NCI-H146 treated with DMSO at 0.1 percent for 48 hours (cell line): ENCODE measurements around the gene TRAF5.
A peak's percentile ranks its signal among the peaks of the same experiment; 100 is the strongest.
"Not testable (repeated sequence)": the region's sequence is repeated elsewhere in the genome, so short reads cannot be mapped to it uniquely, and the experiment has no call there.

Experiments used
- DNase-seq: peaks from one replicate; lab custom pipeline; 2025; ENCODE audit not compliant: unreplicated experiment; lab: John Stamatoyannopoulos, UW

TRAF5 gene

DNA sequence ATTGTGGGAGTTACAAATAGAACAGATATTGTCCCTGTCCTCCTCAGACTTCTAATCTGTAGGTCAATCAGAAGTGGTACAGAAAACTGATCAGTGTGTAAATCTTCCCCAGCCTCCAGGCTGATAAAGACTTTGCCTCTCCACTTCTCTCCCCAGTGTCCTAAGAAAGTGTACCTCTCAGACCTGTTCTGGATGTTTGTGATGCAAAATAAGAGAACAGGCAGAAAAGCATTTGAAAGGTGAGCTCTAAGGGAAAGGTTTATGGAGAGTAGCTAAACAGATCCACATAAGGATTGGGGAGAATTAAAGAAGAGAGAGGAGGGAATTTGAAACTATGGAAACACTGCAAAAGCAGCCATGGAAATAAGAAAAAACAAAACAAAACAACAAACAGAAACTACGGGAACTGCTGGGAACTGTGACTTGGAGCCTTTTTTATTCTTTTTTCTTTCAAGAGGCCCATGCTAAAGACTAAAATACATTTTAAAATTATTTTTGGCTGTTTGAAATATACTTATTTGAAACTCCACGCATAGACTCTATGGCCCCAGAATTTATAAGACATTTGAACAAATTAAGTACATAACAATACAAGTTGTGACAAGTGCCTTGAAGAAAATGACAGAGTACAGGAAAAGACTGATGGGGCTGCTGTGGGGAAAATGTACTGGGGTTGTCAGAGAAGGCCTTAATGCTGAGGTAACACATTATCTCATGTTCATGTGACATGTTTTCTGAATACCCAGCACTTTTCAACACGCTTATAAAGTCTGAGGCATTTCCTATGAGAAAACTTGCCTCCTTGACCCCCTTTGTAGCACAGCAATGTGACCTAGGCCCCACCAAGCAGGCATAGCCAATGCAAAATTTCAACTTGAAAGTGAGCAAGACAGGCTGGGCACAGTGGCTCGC is 51.2 kb downstream of the TRAF5 start:
- DNase-seq: no peak

DNA sequence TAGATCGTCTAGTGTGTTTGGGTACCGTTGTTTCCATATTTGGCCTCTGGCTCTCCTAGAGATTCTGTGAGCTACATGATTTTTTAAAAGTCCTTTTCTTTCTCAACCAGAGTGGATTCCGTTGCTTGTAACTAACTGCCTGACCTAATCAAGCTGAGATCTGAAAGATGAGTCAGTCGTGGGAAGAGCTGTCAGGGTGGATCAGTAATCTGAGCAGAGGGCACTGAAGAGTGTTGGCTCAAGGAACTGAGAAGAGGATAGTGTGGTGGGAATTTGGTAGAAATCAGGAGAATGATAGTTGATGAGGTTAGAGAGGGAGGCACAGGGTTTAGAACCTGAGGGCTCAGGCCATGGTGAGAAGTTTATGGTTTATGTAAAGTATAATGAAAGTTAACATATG is 52.2 kb downstream of the TRAF5 start:
- no peak for DNase-seq

DNA sequence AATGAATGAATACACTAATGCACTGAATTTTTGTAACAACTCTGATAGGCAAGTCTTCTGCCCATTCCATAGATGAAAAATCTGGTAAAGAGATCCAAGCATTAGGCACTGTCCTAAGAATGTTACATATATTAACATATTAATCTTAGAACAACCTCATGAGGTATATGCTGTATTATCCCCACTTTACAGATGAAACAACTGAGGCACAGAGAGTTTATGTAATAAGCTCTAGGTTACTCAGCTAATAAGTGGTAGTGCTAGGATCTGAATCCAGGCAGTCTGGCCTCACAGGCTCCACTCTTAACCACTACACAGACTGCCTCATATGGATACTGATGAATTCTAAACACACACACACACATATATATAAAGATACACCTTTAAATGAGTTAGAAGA is 52.8 kb downstream of the TRAF5 start:
- DNase-seq: no peak

DNA sequence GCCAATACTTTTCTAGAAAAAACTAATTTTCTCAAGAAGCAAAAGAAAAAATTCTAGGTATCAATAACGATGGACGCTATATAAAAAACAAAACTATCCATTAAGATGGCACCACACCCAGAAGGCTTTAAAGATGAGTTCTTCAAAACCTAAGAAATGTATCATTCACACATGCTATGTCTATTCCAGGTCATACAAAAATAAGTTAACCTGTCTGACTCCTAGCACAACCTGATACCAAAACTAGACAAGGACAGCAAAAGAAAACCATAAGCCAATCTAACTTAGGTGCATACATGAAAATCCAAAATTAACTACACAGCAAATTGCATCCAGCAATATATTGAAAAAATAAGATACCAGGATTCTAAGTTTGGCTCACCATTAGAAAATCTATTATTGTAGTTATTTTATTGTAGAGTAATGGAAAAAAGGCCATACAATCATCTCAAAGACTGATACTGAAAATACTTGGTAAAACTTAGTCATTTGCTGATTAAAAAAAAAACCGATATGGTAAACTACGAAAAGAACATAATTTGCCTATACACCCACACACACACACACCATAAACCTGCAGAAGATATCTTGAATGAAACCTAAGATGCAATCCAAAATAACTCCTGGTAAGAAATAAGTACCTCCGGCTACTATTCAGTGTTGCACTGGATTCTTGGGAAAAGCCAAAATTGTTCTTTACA is 55.0 kb downstream of the TRAF5 start:
- no peak for DNase-seq

DNA sequence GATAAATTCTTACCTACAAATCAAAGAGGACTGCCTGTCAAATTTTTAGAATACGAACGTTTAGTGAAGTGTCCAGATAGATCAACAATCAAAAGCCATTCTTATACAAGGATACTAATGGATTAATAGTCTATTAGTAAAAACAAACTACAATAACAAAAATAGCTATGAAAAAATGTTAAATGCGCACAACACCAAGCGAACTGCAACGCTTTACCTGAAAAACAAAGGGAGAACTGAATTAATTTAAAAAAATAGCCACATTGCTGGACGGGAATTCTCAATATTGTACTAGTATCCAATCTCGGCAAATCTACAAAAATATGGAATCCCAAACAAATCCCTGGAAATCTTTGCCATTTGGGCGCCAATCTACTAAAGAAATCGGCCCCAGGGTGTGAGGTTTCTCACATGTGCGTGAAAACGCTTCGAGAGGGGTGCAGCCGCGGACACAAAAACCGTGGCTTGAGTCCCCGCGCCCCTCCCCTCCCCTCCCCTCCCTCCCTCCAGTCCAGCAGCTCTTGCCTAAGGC is 55.6 kb downstream of the TRAF5 start:
- no peak for DNase-seq

DNA sequence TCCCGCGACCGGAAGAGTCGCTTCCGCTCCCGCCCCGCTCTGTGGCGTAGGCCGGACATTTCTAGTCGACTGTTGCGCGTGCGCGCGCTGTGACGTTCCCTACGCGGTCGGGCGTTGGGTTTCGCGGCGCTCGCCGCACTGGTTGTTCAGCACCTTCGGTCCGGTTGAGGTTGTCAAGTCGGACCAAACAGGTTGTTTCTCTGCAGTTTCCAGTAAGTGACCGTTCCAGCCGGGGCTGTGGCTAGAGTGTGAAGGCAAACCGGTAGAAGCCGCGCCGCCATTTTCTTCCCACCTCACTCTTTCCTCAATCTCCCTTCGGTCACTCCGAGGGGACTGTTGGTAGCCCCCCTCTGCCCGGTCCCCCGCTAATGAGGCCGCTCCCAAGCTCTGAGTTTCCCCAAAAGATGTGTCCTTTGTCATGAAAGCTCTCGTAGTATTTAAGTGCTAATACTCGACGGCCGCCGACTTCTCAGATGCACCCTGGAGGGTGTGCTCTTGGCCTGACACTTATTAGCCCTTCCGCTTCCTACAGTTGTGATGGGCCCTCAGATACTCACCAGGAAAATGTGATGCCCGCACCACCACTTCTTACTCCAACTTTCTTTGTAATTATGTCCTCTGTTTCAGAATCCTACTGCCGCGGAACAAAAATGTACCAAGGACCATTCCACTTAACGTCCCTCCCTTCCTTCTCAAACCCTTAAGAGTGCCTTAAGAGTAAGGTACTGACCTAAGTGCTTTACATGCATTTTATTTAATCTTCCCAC is 56.3 kb downstream of the TRAF5 start:
- DNase-seq: peak; percentile 76

DNA sequence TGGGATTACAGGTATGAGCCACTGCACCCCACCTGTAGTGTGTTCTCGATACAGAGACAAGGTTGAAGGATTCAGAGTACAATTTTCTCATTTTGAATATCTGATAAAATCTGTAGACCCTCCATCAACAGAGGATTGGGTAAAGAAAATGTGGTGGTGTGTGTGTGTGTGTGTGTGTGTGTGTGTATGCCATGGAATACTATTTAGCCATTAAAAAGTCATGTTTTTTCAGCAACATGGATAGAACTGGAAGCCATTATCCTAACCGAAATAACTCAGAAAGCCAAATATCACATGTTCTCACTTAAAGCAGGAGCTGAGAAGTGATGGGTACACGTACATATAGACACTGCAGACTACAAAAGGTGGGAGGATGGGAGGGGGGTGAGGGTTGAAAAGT is 57.9 kb downstream of the TRAF5 start:
- DNase-seq: no peak

DNA sequence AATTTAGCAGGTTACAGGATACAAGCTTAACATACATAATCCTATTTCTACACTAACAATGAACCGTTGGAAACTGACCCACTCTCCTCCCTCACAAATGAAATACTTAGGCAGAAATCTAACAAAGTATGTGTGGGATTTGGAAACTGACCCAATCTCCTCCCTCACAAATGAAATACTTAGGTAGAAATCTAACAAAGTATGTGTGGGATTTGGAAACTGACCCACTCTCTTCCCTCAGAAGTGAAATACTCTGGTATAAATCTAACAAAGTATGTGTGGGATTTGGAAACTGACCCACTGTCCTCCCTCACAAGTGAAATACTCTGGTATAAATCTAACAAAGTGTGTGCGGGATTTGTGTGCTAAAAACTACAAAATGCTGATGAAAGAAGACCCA is 60.3 kb downstream of the TRAF5 start:
- no peak for DNase-seq

DNA sequence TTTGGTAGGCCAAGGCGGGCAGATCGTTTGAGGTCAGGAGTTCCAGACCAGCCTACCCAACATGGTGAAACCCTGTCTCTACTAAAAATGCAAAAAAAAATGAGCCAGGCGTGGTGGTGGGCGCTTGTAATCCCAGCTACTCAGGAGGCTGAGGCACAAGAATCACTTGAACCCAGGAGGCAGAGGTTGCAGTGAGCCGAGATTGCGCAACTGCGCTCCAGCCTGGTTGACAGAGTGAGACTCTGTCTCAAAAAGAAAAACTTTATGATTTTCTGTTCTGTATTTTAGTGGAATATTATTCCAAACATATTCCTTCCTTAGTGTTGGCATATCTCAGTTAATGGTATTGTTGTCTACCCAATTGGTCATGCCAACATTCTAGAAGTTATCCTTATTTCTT is 64.2 kb downstream of the TRAF5 start:
- DNase-seq: not testable (repeated sequence)

DNA sequence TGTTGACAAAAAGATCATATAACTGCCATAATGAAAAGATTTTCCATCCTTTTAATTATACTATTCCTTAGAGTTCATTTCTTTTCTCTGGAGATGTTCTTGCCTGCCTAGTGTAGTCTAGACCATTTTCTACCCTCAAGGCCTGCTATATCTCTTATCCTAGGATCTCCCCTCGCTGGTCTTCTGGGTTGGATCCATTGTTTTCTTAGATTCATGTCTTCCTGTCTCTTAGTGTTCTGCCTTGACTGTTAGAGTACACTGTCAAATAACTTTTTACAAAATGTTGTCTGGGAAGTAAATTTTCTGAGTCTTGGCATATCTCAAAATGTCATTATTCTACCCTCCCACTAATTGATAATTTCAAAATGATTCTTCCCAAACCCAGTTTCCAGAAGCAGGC is 66.6 kb downstream of the TRAF5 start:
- no peak for DNase-seq

DNA sequence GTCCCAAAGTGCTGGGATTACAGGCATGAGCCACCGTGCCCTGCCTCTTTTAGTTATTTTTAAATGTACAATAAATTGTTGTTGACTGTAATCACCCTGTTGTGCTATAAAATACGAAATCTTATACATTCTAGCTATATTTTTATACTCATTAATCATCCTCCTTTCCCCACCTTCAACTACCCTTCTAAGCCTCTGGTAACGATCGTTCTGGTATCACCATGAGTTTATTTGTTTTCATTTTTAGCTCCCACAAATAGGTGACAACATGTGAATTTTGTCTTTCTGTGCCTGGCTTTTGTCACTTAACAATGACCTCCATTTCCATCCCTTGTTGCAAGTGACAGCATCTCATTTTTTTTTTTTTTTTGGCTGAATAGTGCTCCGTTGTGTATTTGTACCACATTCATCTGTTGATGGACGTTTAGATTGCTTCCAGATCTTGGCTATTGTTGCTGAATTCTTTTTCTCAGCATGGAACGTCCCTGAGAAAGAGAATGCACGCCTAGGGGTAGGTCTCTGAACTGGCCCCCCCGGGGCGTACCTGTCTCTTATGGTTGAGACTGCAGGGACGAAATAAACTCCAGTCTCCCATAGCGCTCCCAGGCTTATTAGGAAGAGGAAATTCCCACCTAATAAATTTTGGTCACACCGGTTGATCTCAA is 71.8 kb downstream of the TRAF5 start:
- not testable (repeated sequence) for DNase-seq

DNA sequence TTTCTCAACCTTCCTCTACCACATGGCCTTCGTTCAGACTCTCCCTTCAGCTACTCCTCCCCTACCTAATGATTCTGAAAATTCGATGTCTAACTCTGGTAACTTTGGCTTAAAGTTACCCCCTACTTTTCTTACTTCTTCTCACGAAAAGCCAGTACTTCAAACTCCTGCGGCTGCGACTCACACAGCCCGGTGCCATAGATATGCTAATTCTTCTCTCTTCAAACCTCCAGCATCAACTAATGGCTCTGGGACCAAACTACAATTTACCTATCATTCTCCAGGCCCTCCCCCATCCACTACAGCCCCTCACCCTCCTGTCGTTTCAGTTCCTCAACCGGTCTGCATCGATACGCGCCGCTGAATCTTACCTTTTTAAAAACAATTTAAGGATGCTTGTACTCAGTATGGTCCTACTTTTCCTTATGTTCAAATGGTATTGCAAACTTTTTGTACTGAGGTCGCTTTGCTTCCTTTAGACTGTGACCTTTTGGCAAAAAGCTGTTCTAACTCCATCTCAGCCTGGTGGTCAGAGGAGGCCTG is 73.3 kb downstream of the TRAF5 start:
- DNase-seq: not testable (repeated sequence)

DNA sequence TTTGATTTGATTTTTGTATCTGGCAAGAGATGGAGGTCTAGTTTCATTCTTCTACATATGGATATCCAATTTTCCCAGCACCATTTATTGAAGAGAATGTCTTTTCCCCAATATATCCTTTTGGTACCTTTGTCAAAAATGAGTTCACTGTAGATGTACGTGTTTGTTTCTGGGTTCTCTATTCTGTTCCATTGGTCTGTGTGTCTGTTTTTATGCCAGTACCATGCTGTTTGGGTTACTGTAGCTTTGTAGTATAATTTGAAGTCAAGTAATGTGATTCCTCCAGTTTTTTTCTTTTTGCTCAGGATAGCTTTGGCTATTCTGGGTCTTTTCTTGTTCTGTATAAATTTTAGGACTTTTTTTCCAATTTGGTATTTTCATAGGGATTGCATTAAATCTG is 75.1 kb downstream of the TRAF5 start:
- not testable (repeated sequence) for DNase-seq

DNA sequence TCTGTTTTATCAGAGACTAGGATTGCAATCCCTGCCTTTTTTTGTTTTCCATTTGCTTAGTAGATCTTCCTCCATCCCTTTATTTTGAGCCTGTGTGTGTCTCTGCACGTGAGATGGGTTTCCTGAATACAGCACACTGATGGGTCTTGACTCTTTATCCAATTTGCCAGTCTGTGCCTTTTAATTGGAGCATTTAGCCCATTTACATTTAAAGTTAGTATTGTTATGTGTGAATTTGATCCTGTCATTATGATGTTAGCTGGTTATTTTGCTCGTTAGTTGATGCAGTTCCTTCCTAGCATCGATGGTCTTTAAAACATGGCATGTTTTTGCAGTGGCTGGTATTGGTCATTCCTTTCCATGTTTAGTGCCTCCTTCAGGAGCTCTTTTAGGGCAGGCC is 79.5 kb downstream of the TRAF5 start:
- DNase-seq: not testable (repeated sequence)

DNA sequence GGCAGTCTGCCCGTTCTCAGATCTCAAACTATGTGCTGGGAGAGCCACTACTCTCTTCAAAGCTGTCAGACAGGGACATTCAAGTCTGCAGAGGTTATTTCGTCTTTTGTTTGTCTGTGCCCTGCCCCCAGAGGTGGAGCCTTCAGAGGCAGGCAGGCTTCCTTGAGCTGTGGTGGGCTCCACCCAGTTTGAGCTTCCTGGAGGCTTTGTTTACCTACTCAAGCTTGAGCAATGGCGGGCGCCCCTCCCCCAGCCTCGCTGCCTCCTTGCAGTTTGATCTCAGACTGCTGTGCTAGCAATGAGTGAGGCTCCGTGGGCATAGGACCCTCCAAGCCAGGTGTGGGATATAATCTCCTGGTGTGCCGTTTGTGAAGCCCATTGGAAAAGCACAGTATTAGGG is 81.1 kb downstream of the TRAF5 start:
- not testable (repeated sequence) for DNase-seq

DNA sequence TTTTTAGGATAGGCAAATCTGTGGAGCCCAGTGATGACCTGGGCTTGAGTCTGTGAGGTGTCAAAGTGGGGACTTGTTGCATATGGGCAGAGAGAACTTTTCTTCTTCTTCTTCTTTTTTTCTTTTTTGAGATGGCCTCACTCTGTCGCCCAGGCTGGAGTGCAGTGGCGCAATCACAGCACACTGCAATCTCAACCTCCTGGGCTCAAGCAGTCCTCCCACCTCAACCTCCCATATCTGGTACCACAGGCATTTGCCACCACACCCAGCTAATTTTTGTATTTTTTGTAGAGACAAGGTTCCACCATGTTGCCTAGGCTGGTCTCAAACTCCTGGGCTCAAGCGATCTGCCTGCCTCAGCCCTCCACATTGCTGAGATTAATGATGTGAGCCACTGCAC is 85.0 kb downstream of the TRAF5 start:
- no peak for DNase-seq

DNA sequence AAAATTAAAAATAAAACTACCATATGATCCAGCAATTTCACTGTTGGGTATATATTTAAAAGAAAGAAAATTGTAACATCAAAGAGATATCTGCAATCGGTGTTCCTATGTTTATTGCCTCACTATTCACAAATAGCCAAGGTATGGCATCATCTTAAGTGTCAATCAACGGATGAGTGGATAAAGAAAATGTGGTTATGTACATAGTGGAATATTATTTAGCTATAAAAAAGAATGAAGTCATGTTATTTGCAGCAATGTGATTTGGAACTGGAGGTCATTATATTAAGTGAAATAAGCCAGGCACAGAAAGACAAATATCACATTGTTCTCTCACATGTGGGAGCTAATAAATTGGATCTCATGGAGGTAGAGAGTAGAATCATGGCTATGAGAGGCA is 89.1 kb downstream of the TRAF5 start:
- DNase-seq: no peak

DNA sequence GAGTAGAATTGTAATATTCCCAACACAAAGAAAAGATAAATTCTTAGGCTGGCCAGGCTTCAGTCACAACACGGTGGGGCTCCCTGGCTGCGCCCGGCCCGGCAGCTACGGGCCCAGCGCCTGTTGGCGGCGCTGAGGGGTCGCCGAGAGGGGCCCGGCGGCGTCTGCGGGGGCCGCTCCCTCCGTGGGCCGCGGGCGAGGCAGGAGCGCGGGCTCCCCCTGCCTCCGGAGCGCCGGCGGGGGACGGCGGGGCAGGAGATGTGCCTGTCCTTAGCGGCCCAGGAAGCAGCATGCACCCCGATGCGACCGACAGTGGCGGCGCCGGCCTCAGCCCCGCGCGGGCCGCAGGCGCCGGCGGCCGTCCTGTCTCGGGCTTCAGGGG is 89.6 kb downstream of the TRAF5 start:
- not testable (repeated sequence) for DNase-seq

DNA sequence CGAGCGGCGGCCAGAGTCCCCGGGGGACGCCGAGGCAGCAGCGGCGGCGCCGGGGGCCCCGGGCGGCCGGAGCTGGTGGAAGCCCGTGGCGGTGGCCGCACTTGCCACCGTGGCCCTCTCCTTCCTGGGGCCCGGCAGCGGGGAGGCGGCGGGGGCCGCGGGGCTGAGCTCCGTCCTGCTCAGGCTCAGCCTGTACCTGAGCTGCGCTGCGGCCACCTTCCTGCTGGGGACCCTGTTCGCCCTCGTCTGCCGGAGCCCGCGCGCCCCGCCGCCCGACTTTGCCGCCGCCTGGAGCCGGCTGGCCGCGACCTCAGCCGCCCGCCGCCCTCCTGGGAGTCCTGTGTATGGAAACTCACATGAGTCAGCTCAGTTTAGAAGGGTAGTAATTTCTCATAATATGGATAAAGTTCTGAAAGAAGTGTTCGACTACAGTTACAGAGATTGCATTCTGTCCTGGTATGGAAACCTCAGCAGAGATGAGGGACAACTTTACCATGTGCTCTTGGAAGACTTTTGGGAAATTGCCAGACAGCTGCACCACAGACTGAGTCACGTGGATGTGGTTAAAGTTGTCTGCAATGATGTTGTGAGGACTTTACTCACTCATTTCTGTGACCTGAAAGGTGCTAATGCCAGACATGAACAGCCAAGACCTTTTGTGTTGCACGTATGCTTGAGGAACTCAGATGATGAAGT is 90.1 kb downstream of the TRAF5 start:
- DNase-seq: not testable (repeated sequence)

DNA sequence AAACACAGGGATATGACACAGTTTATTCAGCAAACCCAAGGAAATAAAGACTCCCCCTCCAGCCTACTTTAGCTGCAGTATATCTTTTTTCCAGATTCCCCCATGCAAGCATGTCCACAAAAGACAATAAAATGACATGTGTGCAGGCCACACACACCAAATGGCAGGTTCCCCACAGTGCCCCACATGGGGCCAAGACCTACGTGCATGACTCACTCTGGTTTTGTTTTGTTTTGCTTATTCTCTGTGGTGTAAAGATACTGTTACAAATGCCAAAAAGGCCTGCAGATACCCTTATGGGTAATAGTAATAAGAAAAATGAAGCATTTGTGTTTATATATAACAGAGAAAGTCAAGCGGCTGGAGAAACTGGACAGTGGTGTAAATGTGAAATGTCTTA is 93.8 kb downstream of the TRAF5 start:
- DNase-seq: peak; percentile 39
